GM12873 (cell line): Measurements from ENCODE around the gene GLIS1.

ENCODE experiments used
- TF ChIP-seq, protein P1 (sequence below): IDR thresholded peaks from 2 replicates; pipeline ENCODE4 v1.5.1; 2012; ENCODE audit warnings: low read depth, mild to moderate bottlenecking, moderate library complexity, low read length, control low read depth; ENCODE audit not compliant: insufficient read depth; ENCODE audit errors: missing control alignments

Gene GLIS1

DNA sequence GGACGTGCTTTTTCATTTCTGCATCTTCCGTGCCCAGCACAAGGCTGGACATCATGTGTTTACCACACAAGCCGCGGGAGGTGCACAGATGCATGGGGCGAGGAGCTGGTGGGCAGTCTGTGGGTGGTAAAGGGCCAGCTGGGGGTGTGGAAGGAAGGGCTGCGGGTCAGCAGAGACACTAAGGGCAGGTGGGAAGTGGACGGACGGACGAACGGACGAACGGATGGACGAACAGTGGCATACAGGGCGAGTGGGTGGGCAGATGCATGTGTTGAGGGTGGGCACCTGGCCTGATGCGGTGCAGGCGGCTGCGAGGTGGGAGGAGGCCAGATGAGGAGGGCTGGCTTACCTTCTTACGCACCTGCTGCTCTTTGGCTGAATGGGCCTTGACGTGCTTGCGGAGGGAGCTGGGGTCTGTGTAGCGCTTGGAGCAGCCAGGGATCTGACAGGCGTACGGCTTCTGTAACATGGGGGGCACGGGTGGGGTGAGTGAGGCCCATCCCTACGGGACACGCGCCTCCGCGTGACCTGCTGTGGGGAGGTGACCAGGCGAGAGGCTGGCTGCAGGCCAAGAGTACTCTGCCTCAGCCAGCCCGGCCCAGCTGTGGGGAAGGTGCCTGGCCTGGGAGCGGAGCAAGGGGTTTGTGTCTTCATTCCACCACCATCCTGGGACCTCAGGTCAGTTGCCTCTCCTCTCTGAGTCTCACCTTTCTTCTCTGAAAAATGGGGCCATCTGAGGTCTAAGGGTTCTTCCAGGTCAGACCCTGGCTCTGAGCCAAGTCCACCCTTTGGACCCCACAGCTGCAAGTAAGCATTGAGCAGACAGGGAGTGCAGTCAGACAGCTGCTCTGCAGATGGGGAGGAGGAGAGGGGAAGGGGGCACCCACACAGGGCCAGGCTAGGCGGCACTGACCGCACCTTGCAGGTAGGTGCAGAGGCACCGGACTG is 214.3 kb downstream of the GLIS1 start:
- TF ChIP-seq, protein P1, sequence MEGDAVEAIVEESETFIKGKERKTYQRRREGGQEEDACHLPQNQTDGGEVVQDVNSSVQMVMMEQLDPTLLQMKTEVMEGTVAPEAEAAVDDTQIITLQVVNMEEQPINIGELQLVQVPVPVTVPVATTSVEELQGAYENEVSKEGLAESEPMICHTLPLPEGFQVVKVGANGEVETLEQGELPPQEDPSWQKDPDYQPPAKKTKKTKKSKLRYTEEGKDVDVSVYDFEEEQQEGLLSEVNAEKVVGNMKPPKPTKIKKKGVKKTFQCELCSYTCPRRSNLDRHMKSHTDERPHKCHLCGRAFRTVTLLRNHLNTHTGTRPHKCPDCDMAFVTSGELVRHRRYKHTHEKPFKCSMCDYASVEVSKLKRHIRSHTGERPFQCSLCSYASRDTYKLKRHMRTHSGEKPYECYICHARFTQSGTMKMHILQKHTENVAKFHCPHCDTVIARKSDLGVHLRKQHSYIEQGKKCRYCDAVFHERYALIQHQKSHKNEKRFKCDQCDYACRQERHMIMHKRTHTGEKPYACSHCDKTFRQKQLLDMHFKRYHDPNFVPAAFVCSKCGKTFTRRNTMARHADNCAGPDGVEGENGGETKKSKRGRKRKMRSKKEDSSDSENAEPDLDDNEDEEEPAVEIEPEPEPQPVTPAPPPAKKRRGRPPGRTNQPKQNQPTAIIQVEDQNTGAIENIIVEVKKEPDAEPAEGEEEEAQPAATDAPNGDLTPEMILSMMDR: no peak

- TF ChIP-seq, protein P1: no peak
These were observed 216.9 kb downstream of the GLIS1 start for GRCh38 chr1:53521924-53522552.

DNA sequence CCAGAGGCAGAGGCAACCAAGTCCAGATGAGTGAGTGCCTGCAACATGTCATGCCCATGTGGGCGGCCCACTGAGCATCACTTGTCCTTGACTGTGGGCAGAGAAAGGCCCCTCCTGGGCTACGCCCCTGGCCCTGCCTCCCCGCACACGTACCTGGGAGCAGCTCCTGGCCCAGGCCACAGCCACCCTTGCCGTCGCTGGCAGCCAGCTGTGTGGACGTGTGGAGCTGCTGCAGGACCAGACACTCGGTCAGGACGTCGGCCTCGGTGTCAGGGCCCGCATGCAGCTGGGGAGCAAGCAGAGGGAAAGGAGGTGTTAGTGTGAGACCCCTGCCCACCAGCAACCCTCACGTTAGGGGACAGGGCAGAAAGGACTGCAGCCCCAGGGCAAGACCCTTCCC is 218.5 kb downstream of the GLIS1 start:
- TF ChIP-seq, protein P1: no peak

GRCh38 chr1:53519421-53519820 is 219.5 kb downstream of the GLIS1 start:
- TF ChIP-seq, protein P1: no peak

DNA sequence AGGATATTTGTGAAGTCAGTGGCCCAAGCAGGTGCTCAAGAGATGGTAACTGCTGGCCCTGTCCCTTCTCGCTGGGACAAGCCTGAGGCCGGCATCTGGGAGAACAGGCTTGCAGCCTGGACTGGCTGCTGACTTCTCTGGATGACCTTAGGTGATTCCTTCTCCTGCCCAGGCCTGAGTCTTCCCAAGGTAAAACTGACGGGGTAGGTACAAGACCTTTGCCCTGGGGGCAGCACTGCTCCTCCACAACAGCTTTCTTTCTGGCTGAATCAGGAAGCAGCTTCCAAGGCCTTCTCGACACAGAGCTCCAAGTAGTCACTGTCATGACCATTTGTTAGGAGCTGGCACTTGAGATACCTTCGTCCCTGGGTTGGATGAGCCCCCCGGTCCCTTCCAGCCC is 220.2 kb downstream of the GLIS1 start:
- TF ChIP-seq, protein P1: no peak

DNA sequence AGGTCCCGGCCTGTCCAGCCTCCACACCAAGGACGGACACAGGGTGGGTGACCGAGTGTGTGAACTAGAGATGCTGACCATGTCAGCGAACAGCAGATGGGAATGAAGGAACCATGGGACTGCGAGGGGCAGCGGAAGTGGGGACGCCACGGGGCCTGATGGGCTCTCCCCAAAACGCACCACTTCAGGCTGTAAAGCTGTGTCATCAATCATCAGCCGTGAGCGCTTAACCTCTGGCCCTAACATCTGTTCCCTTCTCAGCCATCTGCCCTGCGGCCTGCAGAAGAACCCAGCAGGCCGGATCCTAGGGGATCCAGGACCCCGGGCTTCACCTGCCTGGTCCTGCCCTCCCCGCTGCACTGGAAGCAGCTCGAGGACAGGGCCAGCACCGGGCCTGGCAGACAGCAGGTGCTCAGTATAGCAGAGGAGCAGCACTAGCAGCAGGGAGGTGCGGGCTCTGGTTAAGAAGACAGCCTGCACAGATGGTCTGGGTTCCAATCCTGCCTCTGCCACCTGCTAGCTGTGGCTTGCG is 221.1 kb downstream of the GLIS1 start:
- TF ChIP-seq, protein P1: no peak

DNA sequence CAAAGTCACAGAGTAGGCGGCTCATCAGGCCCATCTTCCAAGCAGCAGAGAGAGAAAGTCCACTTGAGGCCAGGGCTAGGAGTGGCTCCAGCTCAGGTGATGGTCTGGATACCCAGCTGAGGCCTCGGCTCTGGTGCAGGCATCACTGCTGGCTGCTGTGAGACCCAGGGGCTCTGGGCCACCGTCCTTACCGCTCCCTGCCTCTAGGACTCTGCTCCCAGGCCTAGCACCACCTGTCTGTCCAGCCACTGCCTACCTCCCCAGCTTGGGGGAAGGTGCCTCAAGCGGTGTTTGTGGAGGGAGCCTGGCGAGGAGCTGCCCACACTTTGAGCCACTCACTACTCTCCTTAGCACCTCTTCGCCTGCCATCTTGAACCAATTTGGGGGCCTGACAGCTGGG is 221.9 kb downstream of the GLIS1 start:
- TF ChIP-seq, protein P1: no peak
